HG03565 (cell line): ENCODE measurements around the gene ZNF674.
"Not testable (repeated sequence)": the region's sequence is repeated elsewhere in the genome, so short reads cannot be mapped to it uniquely, and the experiment has no call there.

Experiments
- ATAC-seq: cut with Tn5 transposase; IDR thresholded peaks from one replicate; pipeline ENCODE4 v1.9.1; 2021; ENCODE audit warnings: mild to moderate bottlenecking, moderate library complexity; ENCODE audit not compliant: unreplicated experiment

ZNF674 gene

DNA sequence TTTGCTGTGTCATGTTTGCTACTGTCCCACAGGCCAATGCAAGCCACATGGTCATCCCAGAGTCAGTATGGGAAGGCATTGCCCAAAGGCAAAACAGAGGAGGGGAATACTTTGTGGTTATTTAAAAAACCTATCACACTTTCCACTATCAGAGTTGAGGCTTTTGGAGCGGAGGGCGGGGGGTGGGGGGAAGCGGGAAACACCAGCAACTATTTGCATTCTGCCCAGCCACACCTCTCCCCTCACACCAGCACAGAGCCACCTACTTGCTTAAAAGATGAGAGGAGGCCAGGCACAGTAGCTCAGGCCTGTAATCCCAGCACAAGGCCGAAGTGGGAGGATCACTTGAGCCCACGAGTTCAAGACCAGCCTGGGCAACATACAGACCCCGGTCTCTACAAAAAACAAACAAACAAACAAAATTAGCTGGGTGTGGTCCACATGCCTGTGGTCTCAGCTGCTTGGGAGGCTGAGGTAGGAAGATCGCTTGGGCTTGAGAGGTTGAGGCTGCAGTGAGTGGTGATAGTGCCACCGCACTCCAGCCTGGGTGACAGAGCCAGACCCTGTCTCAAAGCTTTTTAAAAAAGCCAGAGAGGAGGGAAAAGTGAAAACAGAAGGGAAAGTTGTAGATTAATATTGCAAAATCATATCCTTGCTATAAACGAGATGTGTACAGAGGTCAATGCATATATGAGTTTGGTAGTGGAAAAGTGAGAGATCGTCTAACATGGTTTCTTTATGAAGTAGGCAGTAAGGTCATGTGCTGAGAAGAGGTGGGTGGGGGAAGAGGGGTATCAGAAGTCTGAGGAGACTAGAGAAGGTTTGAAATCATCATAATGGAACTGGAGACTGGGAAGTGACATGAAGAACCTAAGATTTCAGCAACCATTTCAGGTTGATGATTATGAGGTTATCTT lies 26.5 kb upstream of the ZNF674 start:
- no peak for ATAC-seq

DNA sequence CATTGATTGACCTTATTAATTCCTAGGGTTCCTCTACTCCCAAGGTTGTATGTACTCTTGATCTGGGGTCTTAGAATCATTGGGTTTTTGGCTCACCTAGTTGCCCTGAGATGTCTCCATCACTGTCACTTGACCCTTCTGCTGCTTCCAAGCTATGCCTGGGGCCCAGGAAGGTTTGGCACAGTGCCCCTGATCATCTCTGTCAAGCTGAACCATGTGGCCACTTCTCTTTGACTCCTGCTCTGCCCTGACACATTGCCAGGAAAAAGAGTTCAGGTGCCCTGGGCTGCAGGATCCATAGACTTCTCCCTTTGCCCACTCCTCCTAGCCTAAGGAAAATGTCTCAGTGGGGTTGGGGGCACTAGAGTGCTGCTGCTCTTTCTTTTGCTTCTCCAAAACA lies 24.4 kb upstream of the ZNF674 start:
- no peak for ATAC-seq

DNA sequence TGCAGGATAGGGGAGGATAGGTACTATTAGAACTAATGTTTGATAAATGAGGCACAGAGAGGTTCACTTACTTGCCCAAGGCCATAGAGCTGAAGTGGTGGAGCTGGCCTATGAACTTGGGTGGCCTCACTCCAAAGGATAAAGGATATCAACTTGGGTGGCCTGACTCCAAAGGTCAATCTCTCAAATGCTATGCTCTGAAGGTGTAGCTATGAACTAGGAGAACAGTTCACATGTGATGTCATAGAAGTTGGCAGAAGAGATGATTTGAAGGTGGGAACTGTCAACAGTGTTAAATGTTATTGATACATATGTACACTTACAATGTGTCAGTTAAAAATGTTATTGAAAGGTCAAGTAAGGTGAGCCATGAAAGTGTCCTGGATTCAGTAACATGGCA lies 22.2 kb upstream of the ZNF674 start:
- ATAC-seq, result no peak

DNA sequence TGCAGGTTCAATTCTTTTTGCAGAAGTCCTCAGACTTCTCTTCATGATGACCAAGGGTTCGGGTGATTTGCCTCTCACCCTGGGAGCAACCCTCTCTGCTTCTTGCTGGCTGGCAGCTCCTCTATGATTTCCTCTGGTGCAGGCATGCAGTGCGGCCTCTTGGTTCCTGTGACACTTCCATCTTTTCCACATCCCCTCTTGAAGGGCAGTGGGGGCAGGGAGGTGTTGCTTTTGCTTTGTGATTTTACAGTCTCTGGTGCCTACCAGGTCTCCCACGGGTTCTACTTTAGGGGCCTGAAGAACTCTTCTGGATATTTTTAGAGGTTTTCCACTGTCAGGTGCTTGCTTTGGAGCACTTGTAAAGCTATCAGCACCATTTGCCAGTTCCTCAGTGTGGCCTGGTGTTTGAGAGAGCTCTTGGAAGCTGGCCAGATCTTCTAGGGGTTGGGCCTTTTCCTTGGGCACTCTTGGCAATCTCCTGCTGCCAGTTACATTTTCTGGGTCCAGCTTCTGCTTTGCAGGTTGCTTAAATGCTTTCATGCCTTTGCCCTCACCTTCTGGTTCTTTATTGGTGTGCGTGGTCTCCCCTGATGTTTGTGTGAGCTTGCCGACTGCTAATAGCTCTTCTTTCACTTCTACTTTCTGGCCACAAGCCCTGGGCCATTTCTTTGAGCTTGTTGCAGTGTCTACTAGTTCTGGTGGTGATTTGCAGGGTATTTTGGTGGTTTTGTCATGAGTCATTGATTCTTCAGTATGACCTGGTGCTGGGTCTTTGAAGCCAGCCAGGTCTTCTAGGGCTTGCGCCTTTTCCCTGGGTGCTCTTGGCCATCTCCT lies 16.8 kb upstream of the ZNF674 start:
- ATAC-seq, result peak; percentile 95

DNA sequence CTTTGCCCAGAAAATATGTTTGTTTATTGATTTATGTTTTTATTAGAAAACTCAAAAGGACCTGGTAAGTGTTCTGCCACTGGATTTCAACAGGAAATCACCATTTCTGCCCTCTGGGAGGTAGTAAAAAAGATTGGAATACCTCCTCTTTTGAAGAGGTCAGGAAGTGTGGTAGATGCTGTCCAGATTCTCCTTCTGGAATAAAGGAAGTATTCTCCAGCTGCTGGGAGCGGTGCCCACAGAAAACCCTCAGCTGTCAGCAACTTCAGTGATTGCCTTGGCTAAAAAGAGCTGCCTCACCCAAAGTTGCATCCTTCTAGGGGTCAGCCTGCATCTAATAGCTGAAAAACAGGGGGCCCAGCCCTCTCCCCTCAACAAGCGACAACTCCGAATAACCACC lies 13.8 kb upstream of the ZNF674 start:
- ATAC-seq, result no peak

DNA sequence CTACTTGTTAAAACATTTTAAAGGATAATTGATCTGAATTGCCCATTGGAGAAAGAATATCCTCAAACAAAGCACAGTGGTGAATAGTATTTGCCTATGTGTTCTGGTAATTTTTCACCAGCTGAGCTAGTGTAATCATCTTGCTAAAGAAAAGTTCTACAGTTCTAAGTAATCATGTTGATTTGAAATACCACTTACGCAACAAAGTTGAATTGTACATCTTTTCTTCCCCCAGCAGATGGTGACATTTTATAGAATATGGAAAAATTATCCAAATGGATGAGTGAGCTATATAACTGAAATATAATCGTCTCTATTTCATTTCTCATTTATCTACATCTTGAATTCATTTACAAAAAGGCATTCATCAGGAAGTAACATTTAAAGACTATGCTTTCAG lies 9.7 kb upstream of the ZNF674 start:
- ATAC-seq, result no peak

DNA sequence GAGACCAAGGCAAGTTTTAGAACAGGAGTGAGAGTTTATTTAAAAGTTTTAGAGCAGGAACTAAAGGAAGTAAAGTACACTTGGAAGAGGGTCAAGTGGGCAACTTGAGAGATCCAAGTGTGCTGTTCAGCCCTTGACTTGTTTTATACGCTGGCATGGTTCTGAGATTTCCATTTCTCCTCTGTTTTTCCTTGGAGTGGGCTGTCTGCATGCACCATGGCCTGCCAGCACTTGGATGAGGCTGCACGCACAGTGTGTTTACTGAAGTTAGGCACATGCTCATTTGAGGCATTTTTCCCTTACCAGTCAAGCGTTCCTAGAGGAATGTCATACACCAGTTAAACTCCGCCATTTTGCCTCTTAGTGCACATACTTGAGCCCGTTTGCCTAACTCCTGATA lies 8.7 kb upstream of the ZNF674 start:
- ATAC-seq, result no peak

DNA sequence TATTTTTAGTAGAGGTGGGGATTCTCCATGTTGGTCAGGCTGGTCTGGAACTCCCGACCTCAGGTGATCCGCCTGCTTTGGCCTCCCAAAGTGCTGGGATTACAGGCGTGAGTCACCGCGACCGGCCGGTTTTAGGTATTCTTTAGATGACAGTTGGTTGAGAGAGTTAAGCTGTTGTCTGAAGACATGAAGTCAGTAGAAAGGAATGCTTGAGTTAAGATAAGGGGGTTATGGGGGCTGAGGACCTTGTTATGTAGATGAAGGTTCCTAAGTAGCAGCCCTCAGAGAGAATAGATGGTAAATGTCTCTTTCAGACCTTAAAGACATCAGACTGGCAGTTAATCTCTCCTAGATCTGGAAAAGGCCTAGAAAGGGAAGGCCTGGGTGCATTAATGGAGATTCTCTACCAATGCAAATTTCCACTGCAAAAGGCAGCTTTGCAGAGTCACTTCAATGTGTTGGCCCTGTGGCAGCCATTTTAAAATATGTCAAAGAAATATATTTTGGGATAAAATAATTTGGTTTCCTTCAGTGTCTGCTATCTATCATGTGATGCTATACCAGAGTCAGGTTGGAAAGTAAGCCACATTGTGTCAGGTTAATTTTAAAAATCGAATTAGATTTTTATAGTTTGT lies 6.4 kb upstream of the ZNF674 start:
- ATAC-seq, result no peak

DNA sequence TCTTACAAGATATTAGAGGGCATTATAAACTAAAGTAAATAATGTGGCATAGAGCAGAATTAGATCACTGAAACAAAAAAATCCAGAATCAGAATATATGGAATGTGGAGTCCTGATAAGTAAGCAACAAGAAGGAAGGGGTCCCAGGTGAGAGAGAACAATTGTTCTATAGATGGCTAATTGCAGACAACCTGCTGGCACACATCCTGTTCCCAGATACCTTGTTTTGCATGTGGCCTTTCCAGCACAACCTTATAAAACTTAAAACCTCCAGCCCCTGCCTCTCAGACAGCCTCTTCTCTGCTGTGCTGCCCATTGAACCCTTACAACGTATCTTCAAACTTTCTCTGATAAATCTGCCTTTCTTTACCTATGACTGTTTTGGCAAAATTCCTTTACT lies 4.7 kb upstream of the ZNF674 start:
- no peak for ATAC-seq

DNA sequence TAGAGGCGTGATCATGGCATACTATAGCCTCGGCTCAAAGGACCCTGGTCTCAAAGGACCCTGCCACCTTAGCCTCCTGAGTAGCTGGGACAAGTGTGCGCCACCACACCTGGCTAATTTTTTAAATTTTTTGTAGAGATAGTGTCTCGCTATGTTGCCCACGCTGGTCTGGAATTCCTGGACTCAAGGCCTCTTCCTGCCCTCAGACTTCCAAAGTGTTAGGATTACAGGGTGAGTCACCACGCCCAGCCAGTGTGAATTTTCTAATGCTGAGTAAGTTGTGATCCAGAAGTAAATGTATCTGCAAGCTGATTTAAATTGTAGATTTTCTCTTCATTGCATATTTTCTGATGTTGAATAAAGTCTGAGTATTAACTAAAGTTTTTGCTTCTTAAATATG lies 2.6 kb upstream of the ZNF674 start:
- no peak for ATAC-seq

DNA sequence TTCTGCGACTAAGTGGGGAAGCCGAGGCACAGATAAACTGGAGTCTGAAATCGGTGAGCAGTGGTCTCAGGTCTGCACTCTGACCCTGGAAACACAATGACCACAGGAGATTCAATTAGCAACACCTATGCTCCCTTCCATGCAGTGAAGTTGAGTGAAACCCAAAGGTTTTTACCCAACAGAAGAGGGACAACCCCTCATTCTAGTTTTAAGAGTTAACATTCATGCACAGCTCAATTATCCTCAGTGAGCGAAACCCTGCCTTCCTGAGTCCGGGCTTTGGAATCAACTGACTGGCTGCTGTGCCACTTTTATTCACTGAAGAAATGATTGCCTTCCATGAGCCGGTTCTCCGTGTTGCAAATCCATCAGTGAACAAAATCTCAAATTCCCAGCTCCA lies 694 bp downstream of the ZNF674 start:
- ATAC-seq, result not testable (repeated sequence)

DNA sequence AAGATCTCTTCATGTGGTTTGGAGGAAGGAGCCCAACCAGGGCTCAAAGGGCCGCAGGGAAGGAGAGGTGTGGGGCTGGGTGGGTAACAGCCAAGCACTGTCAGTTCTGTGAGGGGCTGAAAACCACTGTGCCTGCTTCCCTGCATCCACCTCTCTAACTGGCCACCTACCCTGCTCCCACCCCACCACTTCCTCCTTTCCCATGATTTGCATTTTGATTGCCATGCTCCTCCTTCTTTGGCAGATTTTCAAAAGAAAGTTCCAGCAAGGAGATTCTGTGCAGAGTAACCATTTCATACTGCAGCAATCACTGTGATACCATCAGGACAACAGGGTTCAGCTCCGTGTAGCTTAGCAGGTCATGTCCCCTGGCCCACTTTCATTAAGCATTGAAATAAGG lies 1.8 kb downstream of the ZNF674 start:
- ATAC-seq, result no peak

DNA sequence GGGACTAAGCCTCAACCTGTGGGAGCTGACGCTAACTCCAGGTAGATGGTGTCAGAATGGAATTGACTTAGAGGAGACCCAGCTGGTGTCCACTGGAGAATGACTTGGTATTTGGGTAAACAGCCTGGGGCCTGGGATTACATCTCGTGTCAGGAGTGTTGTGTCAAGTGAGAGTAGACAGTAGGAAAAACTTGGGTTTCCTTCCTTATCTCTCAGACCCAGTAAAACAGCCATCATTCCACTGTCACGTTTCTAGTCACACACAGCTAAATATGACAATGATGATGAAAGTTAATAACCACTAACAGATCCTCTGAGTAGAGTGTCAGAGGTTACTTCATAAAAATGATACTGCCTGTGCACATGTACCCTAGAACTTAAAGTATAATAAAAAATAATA lies 13.8 kb downstream of the ZNF674 start:
- no peak for ATAC-seq

DNA sequence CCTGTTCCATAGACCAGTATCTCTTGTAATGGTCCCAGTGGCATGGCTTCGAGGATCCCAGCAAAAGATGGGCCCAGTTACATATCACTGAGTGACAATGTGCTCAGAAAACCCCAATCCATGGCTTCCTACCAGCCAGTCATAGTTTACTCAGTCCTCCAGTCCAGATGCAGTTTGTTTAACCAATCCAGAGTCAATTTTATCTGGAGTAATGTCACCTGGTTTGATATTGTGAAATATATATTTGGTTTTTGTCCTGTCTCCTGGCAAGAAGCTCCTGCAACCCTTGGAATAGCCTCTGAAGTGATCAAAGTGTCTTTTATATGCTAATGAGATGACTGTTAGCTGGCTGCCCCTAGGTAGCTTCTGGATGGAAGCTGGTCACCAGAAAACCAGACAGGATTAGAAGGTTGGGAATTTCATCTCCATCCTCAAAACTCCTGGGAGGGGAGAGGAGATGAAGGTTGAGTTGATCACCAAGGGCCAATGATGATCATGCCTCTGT lies 14.8 kb downstream of the ZNF674 start:
- ATAC-seq, result not testable (repeated sequence)

DNA sequence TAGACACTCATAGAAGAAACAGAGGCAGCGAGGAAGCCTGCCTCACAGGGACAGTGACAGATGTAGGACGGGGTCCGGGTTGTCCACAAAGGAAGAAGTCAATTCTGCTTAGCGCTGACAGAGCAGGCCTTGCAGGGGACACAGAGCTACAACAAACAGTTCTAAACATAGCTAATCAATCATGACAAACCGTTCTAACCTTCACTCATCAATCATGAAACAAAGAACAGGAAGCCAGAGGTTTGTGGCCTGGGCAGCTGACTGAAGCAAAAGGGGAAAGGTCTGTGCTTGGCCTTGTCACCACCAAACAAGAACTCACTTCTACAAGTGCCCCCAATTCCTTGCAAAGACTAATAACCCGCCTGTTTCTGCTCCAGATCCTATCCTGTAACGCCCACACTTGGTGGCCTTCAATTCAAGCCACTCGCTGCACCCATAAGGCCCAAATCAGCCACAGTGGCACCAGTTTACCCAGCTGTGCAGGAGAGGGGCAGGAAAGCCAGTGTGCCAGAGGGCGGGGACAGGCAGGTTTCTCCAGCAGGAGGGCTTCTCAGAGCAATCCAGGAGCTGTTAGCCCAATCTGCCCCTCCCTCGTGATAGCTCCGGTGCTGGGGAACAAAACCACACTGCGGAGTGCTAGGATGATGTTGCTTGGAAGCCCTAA lies 15.3 kb downstream of the ZNF674 start:
- not testable (repeated sequence) for ATAC-seq

DNA sequence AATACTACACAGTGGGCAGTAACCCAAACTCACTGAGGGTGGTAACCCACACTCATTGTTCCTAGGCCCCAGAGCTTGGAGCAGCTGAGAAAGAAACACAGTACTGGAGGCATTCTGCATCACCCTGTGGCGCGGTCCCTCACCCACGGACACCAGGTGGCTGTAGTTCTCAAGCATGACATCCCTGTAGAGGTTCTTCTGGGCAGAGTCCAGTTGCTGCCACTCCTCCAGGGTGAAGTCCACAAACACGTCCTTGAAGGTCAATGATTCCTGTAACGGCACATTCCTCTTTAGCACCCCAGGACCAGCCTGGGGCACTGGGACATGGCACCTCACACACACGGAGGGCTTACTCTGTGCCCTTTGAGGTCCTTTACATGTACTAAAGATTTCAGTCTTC lies 16.6 kb downstream of the ZNF674 start:
- not testable (repeated sequence) for ATAC-seq

DNA sequence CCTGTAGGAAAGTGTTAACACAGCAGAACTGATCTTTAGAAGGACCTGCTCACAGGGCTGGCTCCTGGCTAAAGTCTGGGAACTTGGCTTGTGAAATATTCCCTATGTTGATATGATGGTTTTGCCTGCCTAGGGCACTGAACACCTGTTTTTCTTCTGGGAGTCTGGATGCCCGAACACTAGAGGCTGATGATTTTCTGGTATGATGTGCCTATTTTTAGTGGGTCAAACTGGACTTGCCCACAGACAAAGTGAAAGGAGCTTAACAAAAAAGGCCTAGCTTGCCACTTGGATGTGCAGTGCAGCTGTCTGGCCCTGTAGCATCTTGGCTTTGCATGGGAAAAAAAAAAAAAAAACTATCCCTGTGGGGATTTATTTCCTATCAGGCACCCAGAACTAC lies 39.1 kb downstream of the ZNF674 start:
- no peak for ATAC-seq

DNA sequence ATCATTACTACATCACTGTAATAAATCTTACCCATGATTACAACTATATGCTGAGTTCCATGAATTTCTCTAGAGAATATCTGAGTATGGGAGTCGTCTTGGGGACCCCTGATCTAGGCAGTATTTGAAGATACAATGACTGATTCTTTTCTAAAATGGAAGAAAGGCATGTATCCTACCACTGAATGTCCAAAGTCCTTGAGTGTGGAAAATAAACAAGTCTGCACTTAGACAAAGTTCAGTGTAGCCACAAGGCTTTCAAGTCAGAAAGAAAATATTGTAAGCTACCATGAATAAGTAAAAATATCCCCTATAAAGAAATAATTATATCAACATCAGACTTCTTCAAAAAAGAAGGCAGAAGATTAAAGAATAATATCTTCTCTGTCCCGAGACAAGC lies 42.4 kb downstream of the ZNF674 start:
- no peak for ATAC-seq

DNA sequence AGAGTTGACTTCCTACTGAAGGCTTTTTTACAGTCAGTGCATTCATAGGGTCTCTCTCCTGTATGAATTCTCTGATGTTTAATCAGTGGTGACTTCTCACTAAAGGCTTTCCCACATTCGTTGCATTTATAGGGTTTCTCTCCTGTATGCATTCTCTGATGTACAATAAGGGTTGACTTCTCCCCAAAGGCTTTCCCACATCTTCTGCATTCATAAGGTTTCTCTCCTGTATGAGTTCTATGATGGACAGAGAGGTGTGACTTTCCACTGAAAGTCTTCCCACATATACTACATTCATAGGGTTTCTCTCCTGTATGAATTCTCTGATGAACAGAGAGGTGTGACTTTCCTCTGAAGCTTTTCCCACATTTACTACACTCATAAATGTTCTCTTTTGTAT lies 45.2 kb downstream of the ZNF674 start:
- no peak for ATAC-seq

DNA sequence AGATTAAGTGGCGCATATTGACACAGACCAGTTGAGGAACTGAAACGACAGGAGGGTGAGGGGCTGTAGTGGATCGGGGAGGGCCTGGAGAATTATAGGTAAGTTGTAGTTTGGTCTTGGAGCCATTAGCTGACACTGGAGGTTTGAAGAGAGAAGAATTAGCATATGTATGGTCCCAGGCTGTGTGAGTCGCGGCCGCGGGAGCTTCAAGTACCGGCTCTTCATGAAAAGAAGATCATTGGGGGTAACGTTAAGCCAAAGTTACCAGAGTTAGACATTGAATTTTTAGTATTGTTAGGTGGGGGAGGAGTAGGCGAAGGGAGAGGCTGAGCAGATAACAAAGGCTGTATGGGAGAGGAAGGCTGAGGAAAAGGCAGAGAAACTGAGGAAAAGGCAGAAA lies 56.5 kb downstream of the ZNF674 start:
- no peak for ATAC-seq

DNA sequence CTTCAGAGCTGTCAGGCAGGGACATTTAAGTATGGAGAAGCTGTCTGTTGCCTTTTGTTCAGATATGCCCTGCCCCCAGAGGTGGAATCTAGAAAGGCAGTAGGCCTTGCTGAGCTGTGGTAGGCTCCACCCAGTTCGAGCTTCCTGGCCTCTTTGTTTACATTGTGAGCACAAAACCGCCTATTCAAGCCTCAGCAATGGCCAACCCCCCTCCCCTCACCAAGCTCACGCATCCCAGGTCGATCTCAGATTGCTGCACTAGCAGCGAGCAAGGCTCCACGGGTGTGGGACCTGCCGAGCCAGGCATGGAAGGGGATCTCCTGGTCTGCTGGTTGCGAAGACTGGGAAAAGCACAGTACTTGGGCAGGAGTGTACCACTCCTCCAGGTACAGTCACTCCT lies 59.3 kb downstream of the ZNF674 start:
- ATAC-seq, result no peak
